GM08714 (cell line): ENCODE data around the gene BCAP31.
"Not testable (repeated sequence)": the region's sequence is repeated elsewhere in the genome, so short reads cannot be mapped to it uniquely, and the experiment has no call there.

Experiments
- H3K4me3 ChIP-seq: fragments of 200-500 bp; sonication (Bioruptor generic); 2 replicates; pipeline ENCODE4 v1.5.1; 2014; ENCODE audit warnings: mild to moderate bottlenecking, low read length, inconsistent platforms
- ZNF274 ChIP-seq: IDR thresholded peaks from 2 replicates; pipeline ENCODE4 v1.6.1; 2012; ENCODE audit warnings: mild to moderate bottlenecking, low read depth, low read length

Gene BCAP31

DNA sequence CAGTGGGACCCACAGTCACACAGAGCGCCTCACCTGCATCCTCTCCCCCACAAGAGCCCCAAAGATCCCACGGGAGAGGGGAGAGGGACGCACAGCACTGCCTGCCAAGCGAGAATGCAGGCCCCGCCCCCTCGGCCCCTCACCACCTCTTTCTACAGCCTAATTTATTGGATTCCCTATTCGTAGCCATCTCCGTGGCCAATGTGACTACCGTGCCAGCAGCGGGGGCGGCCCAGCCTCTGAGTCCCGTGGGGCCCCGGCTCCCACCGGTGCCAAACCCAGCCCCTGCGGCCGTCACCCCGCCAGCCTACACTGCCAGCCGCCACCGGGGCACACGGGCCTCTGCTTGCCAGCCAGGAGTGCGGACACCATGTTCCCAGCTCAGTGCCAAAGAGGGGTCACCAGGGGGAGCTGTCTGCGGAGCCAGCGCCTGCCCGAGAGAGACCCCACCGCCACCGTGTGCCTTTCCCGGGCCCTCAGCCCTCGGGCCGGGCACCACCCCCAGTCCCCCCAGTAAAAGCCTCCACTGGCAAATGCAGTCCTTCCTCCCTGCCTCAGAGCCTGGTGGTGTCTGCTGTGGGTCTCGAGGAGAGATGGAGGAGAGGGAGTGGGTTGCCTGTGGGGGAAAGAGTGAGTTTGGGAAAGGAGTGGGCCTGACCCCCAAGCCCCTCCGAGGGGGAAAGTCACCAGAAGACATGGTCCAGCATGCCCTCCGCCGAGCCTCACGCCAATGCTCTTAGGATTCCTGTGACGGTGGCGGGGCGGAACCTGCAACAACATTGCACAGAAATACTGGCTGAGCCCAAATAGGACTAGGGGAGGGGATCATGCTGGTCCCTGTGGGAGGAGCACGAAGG lies 20.3 kb upstream of the BCAP31 start:
- H3K4me3 ChIP-seq, result no peak overlapping the region
- TF ChIP-seq ZNF274, result no peak

DNA sequence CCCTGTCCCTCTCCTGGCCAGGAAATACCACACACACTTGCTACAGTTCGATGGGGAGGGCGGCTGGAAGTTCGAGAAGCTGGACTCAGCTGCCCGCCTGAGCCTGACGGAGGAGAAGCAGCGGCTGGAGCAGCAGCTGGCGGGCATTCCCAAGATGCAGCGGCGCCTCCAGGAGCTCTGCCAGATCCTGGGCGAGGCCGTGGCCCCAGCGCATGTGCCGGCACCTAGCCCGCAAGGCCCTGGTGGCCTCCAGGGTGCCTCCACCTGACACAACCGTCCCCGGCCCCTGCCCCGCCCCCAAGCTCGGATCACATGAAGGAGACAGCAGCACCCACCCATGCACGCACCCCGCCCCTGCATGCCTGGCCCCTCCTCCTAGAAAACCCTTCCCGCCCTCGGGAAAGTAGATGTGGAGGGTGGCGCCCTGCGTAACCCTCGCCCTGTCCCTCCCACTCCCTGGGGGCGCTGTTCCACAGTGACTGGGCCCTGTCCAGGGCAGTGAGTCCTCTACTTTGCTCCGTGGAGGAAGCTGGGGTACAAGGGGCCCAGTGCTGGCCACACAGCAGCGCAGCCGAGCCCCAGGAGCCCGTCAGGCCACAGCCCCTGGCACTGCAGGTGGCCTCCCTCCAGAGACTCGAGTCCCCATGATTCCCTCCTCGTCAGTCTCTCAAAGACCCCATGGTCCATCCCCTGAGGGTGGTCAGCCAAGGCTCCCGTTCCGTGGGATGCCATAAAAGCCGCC lies 19.5 kb upstream of the BCAP31 start:
- H3K4me3 ChIP-seq, result not testable (repeated sequence)

DNA sequence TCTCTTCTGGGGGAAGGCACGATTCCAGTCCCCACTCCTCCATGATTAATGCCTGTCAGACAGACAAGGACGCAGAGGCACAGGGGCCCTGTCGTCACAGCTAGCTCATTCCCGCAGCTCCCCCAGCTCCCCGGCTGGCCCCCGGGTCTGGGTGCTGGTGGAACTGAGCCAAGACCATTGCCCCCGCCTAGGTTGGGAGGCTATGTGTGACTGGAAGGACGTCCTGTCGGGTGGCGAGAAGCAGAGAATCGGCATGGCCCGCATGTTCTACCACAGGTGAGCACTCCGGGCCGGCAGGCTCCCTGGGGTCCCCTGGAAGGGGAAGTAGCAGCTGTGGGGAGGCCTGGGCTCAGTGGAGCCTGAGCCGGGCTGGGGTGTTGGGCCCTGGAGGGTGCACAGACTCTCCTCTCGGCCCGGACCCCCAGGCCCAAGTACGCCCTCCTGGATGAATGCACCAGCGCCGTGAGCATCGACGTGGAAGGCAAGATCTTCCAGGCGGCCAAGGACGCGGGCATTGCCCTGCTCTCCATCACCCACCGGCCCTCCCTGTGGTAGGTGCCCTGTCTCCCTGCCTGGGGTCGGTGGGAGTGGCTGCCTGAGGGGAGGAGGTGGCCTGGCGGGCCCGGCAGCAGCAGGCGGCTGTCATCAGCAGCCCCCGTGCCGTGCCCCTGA lies 18.7 kb upstream of the BCAP31 start:
- H3K4me3 ChIP-seq, result not testable (repeated sequence)

DNA sequence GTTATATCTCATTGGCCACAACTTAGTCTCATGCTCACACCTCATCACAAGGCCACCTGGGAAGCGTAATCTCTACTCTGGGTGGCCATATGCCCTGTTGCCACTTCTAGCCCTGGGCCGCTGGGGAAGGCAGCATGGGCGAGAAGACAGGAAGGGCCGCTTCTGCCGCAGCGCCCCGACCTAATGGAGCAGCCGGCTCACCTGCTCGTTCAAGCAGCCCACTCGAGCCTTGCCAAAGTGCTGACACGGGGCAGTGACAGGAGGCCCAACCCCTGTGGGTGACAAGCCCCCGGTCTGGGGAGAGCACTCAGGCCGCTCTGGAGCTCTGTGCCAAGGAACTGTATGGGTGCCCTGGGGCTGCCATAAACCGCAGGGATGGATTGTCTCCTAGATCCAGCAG lies 17.9 kb upstream of the BCAP31 start:
- H3K4me3 ChIP-seq, result not testable (repeated sequence)

DNA sequence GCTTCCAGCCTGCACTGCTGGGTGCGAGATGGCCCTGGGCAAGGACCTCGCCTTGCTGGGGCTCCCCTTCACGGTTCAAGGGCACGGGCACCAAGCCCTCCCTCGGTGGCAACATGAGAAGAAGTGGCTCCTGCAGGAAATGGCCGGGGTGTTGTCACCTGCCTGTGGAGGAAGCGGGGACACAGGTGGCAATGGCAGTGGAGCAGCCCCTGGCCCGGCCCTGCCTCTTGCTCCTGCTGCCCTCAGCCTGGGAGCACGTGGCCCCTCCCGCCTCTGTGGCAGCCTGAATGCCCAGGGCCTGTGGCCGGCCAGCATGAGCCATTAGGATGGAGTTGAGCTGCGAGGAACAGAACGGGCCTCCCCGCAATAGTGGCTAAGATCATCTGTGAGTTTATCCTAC lies 17.3 kb upstream of the BCAP31 start:
- H3K4me3 ChIP-seq, result no peak overlapping the region
- no peak for TF ChIP-seq ZNF274

DNA sequence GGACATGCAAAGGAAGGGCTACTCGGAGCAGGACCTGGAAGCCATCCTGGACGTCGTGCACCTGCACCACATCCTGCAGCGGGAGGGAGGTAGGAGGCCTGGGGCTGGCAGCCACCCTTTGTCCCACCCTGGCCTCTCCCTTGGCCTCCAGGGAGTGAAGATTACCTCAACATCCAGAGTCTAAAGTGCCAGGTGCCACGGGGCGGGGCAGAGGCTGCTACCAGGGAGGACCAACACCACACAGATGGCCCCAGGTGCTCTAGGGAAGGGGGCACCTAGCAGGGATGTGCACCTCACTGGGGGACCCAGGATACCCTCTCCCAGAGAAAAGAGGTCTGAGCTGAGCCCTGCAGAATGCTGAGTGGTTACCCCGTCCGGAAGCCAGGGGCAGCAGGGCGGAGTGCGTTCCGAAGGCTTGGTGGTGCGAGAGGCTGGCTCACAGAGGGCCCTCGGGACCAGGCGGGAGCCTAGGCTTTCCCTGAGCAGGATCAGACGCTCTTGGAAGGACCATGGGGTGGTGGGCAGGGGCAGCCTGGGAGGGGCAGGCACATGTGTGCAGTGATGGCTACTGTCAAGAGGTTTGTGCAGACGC lies 16.5 kb upstream of the BCAP31 start:
- no peak overlapping the region for H3K4me3 ChIP-seq
- TF ChIP-seq ZNF274, result no peak

DNA sequence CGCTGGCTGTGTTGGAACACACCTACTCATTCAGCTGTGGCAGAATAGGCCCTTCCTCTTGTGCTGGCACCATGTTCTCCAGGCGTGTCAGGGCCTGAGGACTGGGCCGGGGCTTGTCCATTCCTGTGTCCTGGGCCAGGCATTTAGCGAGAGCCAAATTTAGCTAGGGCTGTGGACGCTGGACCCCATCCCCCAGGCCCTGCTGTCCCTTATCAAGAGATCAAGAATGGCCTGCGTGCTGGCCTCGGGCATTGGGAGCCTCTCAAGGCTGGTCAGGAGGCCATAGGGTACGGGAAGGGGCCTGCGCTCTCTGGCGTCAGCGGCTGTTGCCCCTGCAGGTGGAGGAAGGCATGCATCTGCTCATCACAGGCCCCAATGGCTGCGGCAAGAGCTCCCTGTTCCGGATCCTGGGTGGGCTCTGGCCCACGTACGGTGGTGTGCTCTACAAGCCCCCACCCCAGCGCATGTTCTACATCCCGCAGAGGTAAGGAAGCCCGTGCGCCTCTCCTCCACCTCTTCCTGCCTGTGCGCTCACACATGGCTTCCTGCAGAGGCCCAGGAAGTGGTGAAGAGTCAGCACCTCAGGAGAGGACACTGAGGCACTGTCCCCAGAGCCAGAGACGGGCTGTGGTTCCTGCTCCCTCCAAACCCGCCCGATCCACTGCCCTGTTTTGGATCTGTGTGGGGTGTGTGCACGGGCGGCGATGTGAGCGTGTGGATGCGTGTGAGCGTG lies 15.7 kb upstream of the BCAP31 start:
- no peak overlapping the region for H3K4me3 ChIP-seq
- no peak for TF ChIP-seq ZNF274

DNA sequence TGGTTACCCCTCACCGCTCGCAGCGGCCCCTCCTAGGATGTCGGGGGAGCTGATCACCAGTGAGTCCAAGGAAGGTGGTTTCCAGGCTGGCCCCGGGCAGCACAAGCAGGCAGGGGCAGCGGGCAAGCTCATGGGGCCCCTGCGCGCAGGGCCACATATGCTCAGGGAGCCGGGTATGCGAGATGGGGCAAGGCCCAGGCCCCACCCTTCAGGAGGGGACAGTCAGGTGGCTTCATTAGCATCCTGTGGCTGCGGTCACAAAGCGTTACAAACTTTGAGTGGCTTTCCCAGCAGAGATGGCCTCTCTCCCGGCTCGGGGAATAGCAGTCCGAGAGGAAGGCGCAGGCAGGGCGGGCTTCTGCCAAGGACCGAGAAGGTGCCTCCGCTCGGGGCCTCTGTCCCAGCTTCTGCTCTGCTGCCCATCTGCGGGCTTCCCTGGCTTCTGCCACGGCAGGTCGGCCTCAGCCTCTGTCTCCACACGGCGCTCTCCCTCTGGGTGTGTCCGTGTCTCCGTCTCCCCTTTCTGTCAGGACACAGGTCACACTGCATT lies 13.9 kb upstream of the BCAP31 start:
- no peak for TF ChIP-seq ZNF274
- no peak overlapping the region for H3K4me3 ChIP-seq

DNA sequence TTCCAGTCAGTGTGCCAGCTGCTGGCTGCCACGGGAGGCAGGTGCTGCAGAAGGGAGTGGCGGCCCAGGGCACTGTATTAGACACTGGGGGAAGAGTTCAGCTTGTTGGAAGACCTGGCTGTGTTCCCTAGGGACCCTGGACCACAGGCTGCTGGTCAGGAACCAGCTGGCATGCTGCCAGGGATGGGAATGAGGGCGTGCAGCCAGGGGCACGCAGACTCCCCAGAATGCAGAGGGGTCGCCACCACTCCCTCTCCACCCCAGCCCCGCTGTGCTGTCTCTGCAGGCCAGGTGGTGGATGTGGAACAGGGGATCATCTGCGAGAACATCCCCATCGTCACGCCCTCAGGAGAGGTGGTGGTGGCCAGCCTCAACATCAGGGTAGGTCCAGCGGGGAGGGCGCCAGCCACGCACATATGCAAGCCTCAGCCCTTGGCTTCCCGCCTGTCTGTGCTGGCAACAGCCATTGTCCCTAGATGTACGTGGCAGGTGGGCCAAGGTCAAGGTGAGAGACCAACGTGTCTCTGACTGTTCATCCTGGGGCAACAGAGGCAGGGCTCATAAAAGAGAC lies 12.8 kb upstream of the BCAP31 start:
- TF ChIP-seq ZNF274, result no peak
- H3K4me3 ChIP-seq, result no peak overlapping the region

DNA sequence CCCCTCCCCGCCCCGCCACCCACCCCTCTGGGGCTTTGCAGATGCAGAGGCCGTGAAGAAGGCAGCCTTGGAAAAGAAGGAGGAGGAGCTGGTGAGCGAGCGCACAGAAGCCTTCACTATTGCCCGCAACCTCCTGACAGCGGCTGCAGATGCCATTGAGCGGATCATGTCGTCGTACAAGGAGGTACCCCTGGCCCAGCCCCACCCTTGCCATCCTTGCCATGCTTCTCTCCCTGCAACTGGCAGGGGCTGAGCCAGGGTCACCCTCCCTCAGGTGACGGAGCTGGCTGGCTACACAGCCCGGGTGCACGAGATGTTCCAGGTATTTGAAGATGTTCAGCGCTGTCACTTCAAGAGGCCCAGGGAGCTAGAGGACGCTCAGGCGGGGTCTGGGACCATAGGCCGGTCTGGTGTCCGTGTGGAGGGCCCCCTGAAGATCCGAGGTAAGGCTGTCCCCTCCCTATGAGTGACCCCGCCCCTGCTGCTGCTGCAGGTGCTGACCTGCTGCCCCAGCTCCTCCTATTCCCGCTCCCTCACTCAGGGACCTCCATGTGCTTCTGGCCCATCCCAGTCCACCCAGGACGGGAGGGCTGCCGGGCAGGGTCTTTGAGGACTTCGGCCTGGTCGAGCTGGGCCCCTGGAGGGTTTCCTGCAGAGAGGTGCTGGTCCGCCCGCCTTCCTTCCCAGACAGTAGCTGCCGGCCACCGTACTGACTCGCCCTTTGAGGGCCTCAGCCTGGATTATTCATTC lies 12.1 kb upstream of the BCAP31 start:
- no peak overlapping the region for H3K4me3 ChIP-seq
- TF ChIP-seq ZNF274, result no peak

DNA sequence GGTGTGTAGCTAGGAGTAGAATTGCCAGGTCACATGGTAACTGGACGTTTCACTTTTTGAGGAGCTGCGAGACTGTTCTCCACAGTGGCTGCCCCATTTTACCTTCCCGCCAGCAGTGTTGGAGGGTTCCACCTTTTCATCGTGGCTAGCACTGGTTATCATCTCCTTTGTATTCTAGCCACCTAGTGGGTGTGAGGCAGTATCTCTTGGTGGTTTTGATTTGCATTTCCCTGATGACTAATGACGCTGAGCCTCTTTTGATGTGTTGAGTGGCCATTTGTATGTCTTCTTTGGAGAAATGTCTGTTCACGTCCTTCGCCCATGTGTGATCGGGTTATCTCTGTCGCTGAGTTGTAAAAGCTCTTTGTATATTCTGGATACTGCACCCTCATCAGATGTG lies 11.1 kb upstream of the BCAP31 start:
- H3K4me3 ChIP-seq, result no peak overlapping the region
- no peak for TF ChIP-seq ZNF274

DNA sequence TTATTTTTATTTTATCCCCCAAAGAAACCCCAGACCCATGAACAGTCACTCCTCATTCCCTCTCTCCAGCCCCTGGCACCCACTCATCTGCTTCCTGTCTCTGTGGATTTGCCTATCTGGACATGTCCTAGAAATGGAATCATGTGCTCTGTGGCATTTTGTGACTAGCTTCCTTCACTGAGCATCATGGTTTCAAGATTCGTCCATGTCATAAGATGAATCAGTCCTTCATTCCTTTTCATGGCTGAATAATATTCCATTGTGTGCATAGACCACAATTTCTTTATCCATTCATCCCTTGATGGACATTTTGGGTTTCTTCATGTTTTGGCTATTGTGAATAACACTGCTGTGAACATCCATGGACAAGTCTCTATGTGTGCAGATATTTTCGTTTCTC lies 10.7 kb upstream of the BCAP31 start:
- no peak overlapping the region for H3K4me3 ChIP-seq
- TF ChIP-seq ZNF274, result no peak
